Head of caudate nucleus (tissue), 42 donors: ENCODE results near the gene DRICH1.
"Not testable (repeated sequence)": the region's sequence is repeated elsewhere in the genome, so short reads cannot be mapped to it uniquely, and the experiment has no call there.

Experiments used
- DNase-seq, 42 donors: peaks; one replicate each; pipeline versions ENCODE4 v3.0.0 to v3.0.0-alpha.2; 2020 to 2021; ENCODE audit warnings: mixed read lengths in 7 of 42
- intact Hi-C: fragments of 100-400 bp; cut with DNase I; formaldehyde crosslinking; loops from one replicate; pipeline ENCODE4 v1.15.0; 2022

DRICH1 gene

GRCh38 chr22:23606204-23607131 lies 25.7 kb downstream of the DRICH1 start:
- intact Hi-C loops, result no loop called here
- DNase-seq, result no peak

DNA sequence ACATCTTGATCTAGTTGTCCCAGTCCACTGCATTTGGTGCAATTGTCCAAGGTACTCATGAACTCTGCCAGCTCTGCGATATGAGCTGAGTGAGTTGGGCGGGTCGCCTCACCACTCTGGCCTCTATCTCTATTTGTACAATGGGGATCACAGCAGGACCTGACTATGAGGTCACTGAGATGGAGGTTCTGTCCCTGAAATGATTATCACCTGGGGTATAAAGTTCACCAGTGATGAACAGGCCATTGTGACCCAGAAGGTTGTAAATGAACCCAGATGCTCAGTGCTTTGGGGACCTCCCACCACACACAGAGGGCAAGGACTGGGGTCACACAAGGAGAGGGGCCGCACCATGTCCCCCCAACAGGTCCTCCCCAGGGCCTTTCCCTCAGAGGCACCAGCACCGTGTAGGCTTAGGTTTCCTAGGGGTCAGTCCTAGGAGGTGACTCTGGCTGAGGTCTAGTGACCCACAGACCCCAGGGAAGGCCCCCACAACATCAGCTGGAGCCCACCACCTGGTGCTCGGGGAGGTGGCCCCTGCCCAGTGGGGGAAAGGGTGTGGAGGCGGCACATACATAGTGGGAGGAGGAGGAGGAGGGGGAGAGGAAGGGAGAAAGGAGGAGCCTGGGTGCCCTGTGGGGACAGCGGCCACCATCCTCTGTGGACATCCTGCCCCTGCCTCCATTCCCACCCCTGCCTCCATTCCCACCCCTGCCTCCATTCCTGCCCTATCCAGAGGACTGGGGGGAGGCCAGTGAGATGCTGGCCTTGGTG lies 27.0 kb downstream of the DRICH1 start:
- peak in 1 of 42 donors; percentile 0 for DNase-seq
- intact Hi-C loops, result no loop called here

DNA sequence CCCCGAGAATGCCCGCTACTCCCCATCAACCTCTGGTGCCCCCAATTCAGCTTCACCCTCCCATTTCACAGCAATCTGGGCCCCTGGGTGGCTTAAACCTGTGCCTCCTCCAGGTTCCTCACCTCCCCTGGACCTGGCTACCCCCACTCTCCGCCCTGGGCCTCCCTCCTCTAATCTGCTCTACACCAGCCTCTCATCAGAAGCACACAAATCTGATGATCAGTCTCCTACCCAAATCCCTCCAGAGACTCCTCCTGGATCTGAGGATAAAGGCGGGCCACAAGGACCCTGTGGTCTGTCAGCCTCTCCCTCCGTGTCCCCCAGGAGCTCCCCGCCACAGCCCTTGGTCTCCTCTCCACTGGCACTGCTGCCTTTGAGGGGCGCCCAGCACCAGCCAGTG lies 28.9 kb downstream of the DRICH1 start:
- intact Hi-C loops, result no loop called here
- peak in 1 of 42 donors; percentile 3 for DNase-seq

GRCh38 chr22:23598805-23599518 lies 33.2 kb downstream of the DRICH1 start:
- intact Hi-C loops, result no loop called here
- peak in 1 of 42 donors; percentile 7 for DNase-seq

DNA sequence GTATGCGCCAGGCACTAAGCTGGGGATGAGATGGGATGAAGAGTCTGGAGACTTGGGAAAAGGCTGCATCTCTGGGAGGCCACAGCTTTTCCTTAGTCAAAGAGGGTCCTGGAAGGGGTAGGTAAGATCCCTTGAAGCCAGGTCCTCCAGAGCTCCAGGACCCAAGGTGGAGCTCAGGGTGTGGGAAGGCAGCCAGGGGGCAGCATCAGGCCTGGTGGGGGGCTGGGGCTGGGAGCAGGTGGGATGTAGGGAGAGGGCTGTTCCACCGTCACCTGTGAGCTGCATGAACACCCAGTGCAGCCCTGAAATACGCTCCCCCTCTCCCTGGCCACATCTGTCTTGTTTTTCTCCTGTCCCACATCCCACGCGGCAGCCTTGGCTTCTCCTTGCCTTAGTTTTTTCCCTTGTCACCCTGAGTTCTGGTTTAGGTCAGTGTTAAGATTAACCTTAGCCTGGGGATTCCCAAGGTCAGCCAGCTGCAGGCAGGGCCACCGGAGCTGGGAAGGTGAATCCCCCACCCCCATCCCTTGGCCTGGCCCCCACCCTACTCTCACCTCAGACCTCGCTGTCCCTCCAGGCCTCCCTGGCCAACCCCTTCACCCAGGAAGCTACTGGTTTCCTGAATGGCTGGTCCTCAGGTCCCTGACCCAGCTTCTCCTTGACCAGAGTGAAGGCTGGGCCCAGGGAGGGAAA lies 34.4 kb downstream of the DRICH1 start:
- DNase-seq, intact Hi-C loops: not testable (repeated sequence)

GRCh38 chr22:23595904-23596303 lies 36.2 kb downstream of the DRICH1 start:
- intact Hi-C loops, DNase-seq: not testable (repeated sequence)

DNA sequence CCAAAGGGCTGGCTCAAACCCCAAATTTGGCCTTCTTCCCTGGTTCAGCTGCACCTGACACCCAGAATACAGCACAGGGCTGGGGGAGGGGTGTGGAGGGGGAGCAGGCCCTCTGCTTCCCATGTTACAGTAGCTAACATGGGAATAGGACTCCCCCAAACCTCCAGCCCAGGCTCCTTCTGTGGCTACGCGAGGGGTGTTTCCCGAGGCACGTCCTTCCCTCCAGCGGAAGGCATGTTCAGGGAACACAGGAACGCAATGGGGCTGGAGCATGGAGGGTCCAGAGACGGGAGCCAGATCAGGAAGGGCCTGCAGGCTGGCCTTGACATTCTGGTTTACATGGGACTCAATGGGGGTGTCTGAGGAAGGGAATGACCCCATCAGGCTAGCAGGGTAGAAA lies 40.3 kb downstream of the DRICH1 start:
- DNase-seq, result no peak
- intact Hi-C loops, result no loop called here

GRCh38 chr22:23591201-23591791 lies 40.8 kb downstream of the DRICH1 start:
- intact Hi-C loops, result no loop called here
- DNase-seq, result peak; percentile 41 to 86 (median 72)

DNA sequence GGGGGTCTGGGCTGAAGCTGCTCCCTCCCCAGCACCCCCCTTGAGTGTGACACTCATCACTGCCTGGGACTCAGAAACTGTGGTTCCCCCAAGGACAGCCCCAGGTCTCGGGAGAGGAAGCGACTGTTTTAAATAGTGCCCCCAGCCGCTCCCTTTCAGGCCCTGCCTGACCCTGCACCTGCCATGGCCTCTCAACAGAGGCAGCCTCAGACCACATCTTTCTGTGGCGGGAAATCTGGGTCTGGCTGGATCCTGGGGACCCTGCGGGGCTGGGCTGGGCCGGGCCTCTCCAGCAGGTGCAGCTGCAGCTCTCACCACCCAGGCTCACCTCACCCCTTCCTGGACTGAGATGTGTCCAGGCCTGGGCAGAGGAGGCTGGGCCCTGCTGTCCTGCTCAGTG lies 48.3 kb downstream of the DRICH1 start:
- intact Hi-C loops, result no loop called here
- no peak for DNase-seq

GRCh38 chr22:23583153-23583552 lies 49.0 kb downstream of the DRICH1 start:
- DNase-seq, result no peak
- intact Hi-C loops, result no loop called here

DNA sequence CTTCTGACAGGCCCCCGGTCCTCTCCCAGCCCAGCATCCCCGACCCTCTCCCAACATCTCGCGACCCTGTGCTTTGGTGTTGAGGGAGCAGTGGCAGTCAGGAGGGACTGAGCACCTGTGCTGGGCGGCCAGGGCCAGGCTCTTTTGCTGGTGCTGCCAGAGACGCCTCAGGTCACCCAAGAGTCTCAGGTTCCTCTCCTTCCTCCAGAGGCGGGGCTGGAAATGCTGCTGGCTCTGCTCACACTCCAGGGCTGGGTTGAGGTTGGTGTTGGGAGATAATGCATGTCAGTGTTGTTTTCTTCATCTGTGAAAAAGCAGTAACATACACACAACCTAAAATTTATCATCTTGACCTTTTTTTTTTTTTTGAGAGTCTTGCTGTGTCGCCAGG lies 50.9 kb downstream of the DRICH1 start:
- intact Hi-C loops, result no loop called here
- DNase-seq, result no peak

GRCh38 chr22:23580576-23581259 lies 51.4 kb downstream of the DRICH1 start:
- DNase-seq, result no peak
- intact Hi-C loops, result no loop called here

GRCh38 chr22:23579870-23580575 lies 52.1 kb downstream of the DRICH1 start, which contains the start of gene IGLL1:
Gene IGLL1, minus strand, starts transcription at chr22:23580290. Its CDS starts 100 bp downstream, at chr22:23580190.
- intact Hi-C loops, result no loop called here
- DNase-seq, result no peak

- intact Hi-C loops, result no loop called here
- DNase-seq, result no peak
These were observed 52.8 kb downstream of the DRICH1 start for GRCh38 chr22:23579280-23579679.

- intact Hi-C loops, result no loop called here
These were observed 53.8 kb downstream of the DRICH1 start for GRCh38 chr22:23578306-23578705.

DNA sequence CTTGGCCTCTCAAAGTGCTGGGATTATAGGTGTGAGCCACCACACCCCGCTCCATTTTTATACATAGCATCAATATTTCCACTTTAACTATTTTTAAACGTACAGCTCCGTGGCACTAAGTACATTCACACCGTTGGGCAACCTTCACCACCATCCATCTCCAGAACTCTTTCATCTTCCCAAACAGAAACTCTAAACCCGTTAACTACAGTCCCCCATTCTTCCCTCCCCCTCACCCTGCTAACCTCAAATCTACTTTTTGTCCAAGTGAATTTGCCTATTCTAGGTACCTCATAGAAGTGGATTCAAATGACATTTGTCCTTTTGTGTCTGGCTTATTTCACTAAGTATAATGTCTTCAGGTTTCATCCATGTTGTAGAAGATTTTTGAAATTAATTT lies 55.4 kb downstream of the DRICH1 start:
- DNase-seq, result no peak
- intact Hi-C loops, result no loop called here

More at GRCh38 chr22:23578306-23578705, 53.8 kb downstream of the DRICH1 start:
- no peak for DNase-seq

GRCh38 chr22:23575601-23576000 lies 56.5 kb downstream of the DRICH1 start:
- intact Hi-C loops, result no loop called here
- no peak for DNase-seq
